ENCODE results near the gene ORC5.

Gene ORC5

GRCh38 chr7:104152468-104152867, 55.3 kb downstream of the ORC5 start:
- Histone ChIP-seq H3K4me2 (ENCODE audit: low read length) (no peak overlapping the region), H2AFZ (ENCODE audit: low read depth, low read length) (no peak overlapping the region), H3K4me3 (ENCODE audit: low read length) (no peak overlapping the region), H3K36me3 (replicated peaks; ENCODE audit: low read depth, low read length) (no peaks in the 10 kb centered on the region), H3K4me1 (ENCODE audit: low read length) (no peaks in the 10 kb centered on the region), H3K27me3 (ENCODE audit: low read depth, low read length) (no peaks in the 10 kb centered on the region), H3K27ac (ENCODE audit: low read length) (no peak overlapping the region), H3K9me3 (ENCODE audit: insufficient read depth, low read length) (no peaks in the 10 kb centered on the region), H4K20me1 (ENCODE audit: insufficient read depth, low read length) (no peaks in the 10 kb centered on the region), H3K9ac (ENCODE audit: low read length) (no peak overlapping the region), H3K79me2 (ENCODE audit: low read length) (no peaks in the 10 kb centered on the region)
- no peak for TF ChIP-seq CTCF (IDR thresholded peaks at IDR 0.05; ENCODE audit: low read depth, low read length)
- TF ChIP-seq EZH2phosphoT487 (IDR thresholded peaks at IDR 0.05; ENCODE audit: low read depth), result no peak

- Histone ChIP-seq H3K4me3 (ENCODE audit: low read length) (no peak overlapping the region), H2AFZ (ENCODE audit: low read depth, low read length) (no peak overlapping the region), H3K79me2 (ENCODE audit: low read length) (no peaks in the 10 kb centered on the region), H3K27ac (ENCODE audit: low read length) (no peak overlapping the region), H3K9ac (ENCODE audit: low read length) (no peak overlapping the region), H4K20me1 (ENCODE audit: insufficient read depth, low read length) (no peaks in the 10 kb centered on the region), H3K4me2 (ENCODE audit: low read length) (no peak overlapping the region), H3K4me1 (ENCODE audit: low read length) (no peaks in the 10 kb centered on the region), H3K9me3 (ENCODE audit: insufficient read depth, low read length) (no peaks in the 10 kb centered on the region), H3K36me3 (replicated peaks; ENCODE audit: low read depth, low read length) (no peaks in the 10 kb centered on the region), H3K27me3 (ENCODE audit: low read depth, low read length) (no peaks in the 10 kb centered on the region)
- no peak for TF ChIP-seq CTCF (IDR thresholded peaks at IDR 0.05; ENCODE audit: low read depth, low read length)
- TF ChIP-seq EZH2phosphoT487 (IDR thresholded peaks at IDR 0.05; ENCODE audit: low read depth), result no peak
Measured at GRCh38 chr7:104150470-104150869, 57.3 kb downstream of the ORC5 start.

GRCh38 chr7:104149822-104150221, 58.0 kb downstream of the ORC5 start:
- H3K4me1 ChIP-seq (ENCODE audit: low read length), result no peaks in the 10 kb centered on the region
- no peaks in the 10 kb centered on the region for H3K27me3 ChIP-seq (ENCODE audit: low read depth, low read length)
- no peak overlapping the region for H3K4me3 ChIP-seq (ENCODE audit: low read length)
- H3K4me2 ChIP-seq (ENCODE audit: low read length), result no peak overlapping the region
- TF ChIP-seq CTCF (IDR thresholded peaks at IDR 0.05; ENCODE audit: low read depth, low read length) (no peak), EZH2phosphoT487 (IDR thresholded peaks at IDR 0.05; ENCODE audit: low read depth) (no peak)
- no peaks in the 10 kb centered on the region for H3K79me2 ChIP-seq (ENCODE audit: low read length)
- H3K9me3 ChIP-seq (ENCODE audit: insufficient read depth, low read length), result no peaks in the 10 kb centered on the region
- no peaks in the 10 kb centered on the region for H3K36me3 ChIP-seq (replicated peaks; ENCODE audit: low read depth, low read length)
- H2AFZ ChIP-seq (ENCODE audit: low read depth, low read length), result no peak overlapping the region
- H3K27ac ChIP-seq (ENCODE audit: low read length), result no peak overlapping the region
- H3K9ac ChIP-seq (ENCODE audit: low read length), result no peak overlapping the region
- H4K20me1 ChIP-seq (ENCODE audit: insufficient read depth, low read length), result no peaks in the 10 kb centered on the region

GRCh38 chr7:104142147-104142546, 65.7 kb downstream of the ORC5 start:
- Histone ChIP-seq H4K20me1 (ENCODE audit: insufficient read depth, low read length) (no peaks in the 10 kb centered on the region), H3K27me3 (ENCODE audit: low read depth, low read length) (no peaks in the 10 kb centered on the region), H3K9me3 (ENCODE audit: insufficient read depth, low read length) (no peaks in the 10 kb centered on the region), H3K4me3 (ENCODE audit: low read length) (no peak overlapping the region), H3K79me2 (ENCODE audit: low read length) (no peaks in the 10 kb centered on the region), H3K9ac (ENCODE audit: low read length) (no peak overlapping the region), H3K4me1 (ENCODE audit: low read length) (no peaks in the 10 kb centered on the region), H3K36me3 (replicated peaks; ENCODE audit: low read depth, low read length) (no peaks in the 10 kb centered on the region), H3K4me2 (ENCODE audit: low read length) (no peak overlapping the region), H2AFZ (ENCODE audit: low read depth, low read length) (no peak overlapping the region), H3K27ac (ENCODE audit: low read length) (no peak overlapping the region)
- TF ChIP-seq CTCF (IDR thresholded peaks at IDR 0.05; ENCODE audit: low read depth, low read length), result no peak
- no peak for TF ChIP-seq EZH2phosphoT487 (IDR thresholded peaks at IDR 0.05; ENCODE audit: low read depth)

Data from OCI-LY3 (cell line).